Activated CD4-positive, alpha-beta T cell treated with anti-CD3 and anti-CD28 coated beads, Interleukin-2, amount 50 U/mL, for 4 hours (primary cell): ENCODE data around the gene RPAP3.
A peak's percentile ranks its signal among the peaks of the same experiment; 100 is the strongest.
"Not testable (repeated sequence)": the region's sequence is repeated elsewhere in the genome, so short reads cannot be mapped to it uniquely, and the experiment has no call there.

Source experiments
- DNase-seq, 2 experiments: peaks; one replicate each; pipeline ENCODE4 v3.0.0-alpha.2; 2020

Gene RPAP3

DNA sequence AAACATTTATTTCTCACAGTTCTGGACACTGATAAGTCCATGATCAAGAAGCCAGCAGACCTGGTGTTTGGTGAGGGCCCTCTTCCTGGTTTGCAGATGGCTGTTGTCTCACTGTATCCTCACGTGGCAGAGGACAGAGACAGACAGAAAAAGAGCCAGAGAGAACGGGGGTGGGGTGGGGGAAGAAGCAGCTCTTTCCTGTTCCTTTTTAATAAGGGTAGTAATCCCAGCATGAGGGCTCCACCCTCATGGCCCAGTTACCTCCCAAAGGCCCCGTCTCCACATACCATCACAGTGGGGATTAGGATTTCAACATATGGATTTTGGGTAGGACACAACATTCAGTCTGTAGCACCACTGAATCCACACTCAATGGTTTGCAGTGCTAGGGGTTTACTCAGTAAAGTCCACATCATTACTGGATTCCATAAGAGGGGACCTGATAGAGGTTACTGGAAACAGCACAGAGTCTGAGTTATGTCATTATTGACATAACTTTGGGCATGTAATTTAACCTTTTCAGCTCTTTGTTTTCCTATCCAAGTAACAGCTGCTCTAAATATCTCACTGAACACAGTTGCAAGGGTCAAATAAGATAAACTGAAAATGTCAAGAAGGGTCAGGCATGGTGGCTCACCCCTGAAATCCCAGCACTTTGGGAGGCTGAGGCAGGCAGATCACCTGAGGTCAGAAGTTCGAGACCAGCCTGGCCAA, 53.2 kb downstream of the RPAP3 start:
- DNase-seq = no peak

DNA sequence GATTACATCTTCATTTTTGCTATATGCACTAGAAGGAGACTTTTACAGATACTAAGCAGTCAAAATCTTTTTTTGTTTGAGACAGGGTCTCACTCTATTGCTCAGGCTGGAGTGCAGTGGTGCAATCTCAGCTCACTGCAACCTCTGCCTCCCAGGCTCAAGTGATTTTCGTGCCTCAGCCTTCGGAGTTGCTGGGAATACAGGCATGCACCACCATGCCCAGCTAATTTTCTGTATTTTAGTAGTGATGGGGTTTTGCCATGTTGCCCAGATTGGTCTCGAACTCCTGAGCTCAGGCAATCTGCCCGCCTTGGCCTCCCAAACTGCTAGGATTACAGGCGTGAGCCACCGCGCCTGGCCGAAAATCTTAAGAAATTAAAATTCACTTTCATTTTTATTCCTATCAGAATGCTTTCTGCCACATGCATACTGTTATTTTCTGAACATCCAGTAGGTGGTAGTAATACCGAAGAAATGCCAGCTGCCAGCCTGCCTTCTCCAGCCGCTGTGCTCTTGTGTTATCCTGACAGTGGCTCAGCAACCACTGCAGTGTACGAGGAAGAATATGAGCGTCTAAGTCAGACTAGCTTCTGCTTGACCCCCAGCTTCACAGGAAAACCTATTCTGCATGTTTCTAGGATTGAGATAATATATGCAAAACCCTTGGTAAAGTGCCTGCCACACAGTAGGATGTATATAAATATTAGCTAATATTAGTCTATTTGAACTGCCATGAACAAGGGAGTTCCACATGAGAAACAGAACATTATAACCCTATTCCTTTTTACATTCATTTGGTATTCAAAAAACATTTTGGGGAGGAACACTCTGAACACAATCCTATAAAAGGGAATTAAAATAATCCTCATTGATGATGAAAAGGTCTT, 54.2 kb downstream of the RPAP3 start:
- DNase-seq = peak; percentile 31 to 34

- no peak for DNase-seq
These were observed 55.4 kb downstream of the RPAP3 start for GRCh38 chr12:47650469-47650868.

- DNase-seq = no peak
These were observed 56.4 kb downstream of the RPAP3 start for GRCh38 chr12:47649381-47649780.

GRCh38 chr12:47648056-47648579, 57.7 kb downstream of the RPAP3 start:
- DNase-seq = no peak

DNA sequence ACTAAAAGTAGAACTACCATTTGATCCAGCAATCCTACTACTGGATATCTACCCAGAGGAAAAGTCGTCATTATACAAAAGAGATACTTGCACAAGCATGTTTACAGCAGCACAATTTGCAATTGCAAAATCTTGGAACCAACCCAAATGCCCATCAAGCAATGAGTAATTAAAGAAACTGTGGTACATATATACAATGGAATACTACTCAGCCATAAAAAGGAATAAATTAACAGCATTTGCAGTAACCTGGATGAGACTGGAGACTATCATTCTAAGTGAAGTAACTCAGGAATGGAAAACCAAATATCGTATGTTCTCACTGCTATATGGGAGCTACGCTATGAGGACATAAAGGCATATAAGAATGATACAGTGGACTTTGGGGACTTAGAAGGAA, 63.5 kb downstream of the RPAP3 start:
- DNase-seq = not testable (repeated sequence)

- DNase-seq = peak; percentile 3 to 16
These were observed 68.7 kb downstream of the RPAP3 start for GRCh38 chr12:47636908-47637780.

GRCh38 chr12:47635770-47636169, 70.1 kb downstream of the RPAP3 start:
- DNase-seq = not testable (repeated sequence)

DNA sequence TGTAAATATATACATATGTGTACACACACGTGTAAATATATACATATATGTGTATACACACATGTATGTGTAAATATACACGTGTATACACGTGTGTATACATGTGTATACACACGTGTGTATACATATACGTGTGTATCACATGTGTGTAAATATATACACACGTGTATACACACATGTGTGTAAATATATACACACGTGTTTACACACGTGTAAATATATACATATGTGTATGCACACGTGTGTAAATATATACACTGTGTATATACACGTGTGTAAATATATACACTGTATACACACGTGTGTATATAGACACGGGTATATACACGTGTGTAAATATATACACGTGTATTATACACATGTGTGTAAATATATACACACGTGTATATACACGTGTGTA, 71.7 kb downstream of the RPAP3 start:
- DNase-seq = no peak

- no peak for DNase-seq
These were observed 83.9 kb downstream of the RPAP3 start for GRCh38 chr12:47621960-47622359.

DNA sequence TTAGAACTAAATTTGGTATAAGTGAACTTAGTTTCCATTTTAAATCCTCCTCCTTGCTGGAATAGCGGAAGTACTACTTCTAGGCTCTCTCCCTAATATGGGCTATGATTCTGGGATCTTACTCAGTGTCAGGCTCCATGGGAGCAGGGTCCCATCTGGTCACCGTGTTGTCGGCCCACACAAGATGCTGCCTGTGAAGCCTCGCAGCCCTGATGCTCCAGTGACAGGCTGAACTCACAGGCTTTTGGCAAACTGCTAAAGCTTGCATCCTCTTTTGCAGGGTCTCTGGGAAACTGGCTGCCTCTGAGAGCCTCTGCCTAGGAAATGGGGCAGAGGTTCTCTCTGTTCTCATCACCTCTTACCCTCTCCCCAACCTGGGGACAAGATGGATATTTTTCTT, 88.4 kb downstream of the RPAP3 start:
- no peak for DNase-seq

- no peak for DNase-seq
These were observed 89.4 kb downstream of the RPAP3 start for GRCh38 chr12:47616440-47616839.

DNA sequence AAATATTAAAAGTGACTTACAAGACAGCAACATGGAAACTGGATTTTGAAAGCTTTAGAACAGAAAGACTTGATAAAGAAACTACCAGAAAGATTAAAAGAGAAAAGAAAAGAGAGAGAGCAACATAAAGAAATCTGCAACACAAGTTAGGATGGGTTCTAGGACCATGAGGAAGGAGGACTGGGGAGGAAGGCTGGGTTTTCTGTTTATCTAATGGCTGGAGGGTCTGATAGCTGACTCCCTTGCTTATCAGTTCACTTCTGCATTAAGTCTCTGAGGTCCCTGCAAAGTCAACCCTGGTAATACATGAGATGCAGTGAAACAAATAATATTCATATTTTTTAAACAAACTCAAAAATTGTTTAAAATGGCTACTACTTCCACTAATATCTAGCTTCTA, 90.1 kb downstream of the RPAP3 start:
- DNase-seq = no peak

DNA sequence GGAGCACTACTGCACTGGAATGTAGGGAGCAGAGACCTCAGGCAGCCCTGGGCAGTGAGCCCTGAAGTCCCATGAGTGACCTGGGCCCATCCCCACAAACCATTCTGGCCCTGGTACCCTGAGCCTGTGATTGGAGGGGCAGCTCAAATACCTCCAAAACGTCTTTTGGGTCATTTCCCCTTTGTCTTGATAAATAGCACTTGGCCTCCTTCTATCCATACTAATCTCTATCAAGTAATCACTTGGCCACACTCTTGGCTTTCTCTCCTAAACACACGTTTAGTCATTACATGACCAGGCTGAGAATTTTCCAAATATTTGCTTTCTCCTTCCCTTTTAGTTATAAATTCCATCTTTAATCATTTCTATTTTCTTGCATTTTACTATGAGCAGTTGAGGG, 91.3 kb downstream of the RPAP3 start:
- no peak for DNase-seq

DNA sequence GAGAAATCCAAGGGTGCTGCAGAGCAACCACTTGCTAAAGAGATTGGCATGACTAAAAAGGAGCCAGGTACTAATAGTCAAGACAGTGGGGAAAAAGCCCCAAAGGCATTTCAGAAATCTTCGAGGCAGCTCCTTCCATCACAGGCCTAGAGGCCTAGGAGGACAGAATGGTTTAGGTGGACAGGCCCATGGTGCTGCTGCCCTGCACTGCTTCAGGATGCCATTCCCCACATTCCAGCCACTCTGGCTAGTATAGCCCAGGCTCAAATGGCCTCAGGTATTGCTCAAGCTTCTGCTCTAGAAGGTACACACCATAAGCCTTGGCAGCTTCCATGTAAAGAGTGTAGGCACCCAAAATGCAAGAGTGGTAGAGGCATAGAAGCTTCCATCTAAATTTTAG, 92.9 kb downstream of the RPAP3 start:
- no peak for DNase-seq

DNA sequence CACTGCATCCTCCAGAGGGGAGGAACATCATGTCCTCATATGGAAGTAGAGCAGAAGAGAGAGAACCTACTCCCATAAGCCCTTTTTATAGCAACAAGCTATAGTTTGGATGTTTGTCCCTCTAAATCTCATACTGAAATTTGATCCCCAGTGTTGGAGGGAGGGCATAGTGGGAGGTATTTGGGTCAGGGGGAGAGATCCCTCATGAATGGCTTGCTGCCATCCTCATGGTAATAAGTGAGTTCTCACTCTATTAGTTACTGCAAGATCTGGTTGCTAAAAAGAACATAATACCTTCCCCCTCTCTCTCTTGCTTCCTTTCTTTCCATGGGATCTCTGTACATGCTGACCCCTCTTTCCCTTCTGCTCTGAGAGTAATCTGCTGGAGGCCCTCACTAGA, 93.9 kb downstream of the RPAP3 start:
- no peak for DNase-seq
